C4-2B (cell line): ENCODE data around the gene CLNK.

Source experiments
- CTCF ChIP-seq: fragments of 450-650 bp; conservative IDR thresholded peaks from 2 replicates; pipeline ENCODE4 v1.5.1; 2017; ENCODE audit warnings: mild to moderate bottlenecking
- ZFX ChIP-seq: fragments of 450-650 bp; IDR thresholded peaks from 2 replicates; pipeline ENCODE4 v1.6.1; 2017

- TF ChIP-seq CTCF, result no peak
- TF ChIP-seq ZFX, result no peak
These were observed 10.7 kb downstream of the CLNK start for GRCh38 chr4:10673817-10674369.
